NCI-H1436 treated with DMSO at 0.1 percent for 48 hours (cell line): ENCODE data around the gene ZNF536.

Experiments
- DNase-seq: peaks from one replicate; lab custom pipeline; 2025; lab: John Stamatoyannopoulos, UW

Gene ZNF536

DNA sequence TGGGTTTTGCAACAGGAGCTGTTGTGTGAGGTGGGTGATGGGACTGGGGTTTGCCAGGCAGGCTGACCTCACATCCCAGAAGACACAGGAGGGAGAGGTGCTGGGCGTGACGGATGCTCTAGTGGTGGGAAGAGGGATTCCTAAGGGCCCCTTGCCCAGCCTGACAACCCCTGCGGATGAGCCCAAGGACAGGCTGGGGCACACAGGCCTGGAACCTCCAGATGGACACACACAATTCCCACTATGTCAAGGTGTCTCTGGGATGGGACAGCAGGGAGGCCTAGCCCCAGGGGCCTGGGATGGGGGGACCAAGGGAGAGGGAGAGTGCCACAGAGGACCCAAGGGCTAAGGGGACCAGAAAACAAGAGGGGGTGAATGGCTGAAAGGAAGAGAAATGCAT, 191.5 kb downstream of the ZNF536 start:
- DNase-seq = no peak

DNA sequence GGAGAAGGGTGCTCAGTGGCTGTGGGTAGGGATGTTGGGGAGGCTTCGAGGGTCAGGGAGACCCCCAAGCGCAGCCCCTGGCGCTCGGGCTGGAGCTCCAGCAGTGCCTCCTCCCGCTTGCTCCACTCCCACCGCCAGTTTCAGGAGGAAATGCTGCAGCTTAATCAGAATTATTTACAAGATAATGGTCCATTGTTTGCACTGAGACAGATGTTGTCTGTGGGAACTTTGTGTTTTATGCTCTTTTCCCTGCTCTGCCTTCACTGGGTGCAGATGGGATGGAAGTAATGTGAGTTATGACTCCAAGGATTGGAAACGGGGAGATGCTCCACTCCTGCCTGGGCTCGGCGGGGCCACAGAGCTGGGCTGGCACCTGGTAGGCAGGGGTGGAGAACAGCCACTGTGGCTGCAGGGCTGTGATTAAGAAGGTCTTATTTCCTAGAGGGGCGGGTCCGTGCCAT, 192.4 kb downstream of the ZNF536 start:
- DNase-seq = no peak

DNA sequence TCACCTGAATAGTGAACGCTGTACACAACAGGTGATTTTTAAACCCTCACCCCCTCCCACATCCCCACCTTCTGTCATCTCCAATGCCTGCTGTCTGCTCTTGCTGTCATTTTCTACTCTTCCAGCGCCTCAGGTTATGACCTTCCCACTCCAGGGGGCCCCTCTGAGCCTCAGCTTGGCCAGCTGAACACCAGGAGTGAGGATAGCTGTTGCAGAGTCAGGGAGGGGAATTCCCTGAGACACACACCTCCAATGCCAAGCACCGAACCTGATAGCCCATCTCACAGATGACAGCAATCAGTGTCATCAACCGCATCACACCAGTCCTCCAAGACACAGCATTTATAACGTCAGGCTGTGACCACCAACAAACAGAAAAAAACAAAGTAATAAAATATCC, 193.5 kb downstream of the ZNF536 start:
- no peak for DNase-seq

DNA sequence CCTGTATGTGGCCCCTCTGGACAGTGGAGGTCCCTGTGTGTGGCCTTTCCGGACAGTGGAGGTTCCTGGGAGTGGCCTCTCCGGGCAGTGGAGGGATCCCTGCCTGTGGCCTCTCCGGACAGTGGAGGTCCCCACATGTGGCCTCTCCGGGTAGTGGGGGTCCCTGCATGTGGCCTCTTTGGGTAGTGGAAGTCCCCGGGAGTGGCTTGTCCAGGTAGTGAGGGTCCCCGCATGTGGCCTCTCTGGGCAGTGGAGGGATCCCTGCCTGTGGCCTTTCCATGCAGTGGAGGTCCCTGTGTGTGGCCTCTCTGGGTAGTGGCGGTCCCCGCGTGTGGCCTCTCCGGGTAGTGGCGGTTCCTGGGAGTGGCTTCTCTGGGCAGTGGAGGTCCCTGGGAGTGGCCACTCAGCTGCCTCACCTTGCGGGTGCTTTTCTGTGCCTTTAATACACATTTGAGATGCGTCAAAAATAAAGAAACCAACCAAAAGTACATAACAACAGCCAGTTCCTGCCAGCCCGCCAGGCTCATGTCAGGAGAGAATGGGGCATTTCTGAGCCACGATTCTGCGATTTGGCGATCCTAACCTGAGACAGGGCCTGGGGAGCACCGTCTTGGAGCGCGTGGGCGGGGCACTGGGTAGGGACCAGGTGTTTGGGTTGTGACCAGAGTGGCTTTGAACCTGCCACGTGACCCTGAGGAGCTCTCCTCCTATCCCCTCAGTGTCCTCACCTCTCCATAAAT, 194.7 kb downstream of the ZNF536 start:
- DNase-seq = no peak

DNA sequence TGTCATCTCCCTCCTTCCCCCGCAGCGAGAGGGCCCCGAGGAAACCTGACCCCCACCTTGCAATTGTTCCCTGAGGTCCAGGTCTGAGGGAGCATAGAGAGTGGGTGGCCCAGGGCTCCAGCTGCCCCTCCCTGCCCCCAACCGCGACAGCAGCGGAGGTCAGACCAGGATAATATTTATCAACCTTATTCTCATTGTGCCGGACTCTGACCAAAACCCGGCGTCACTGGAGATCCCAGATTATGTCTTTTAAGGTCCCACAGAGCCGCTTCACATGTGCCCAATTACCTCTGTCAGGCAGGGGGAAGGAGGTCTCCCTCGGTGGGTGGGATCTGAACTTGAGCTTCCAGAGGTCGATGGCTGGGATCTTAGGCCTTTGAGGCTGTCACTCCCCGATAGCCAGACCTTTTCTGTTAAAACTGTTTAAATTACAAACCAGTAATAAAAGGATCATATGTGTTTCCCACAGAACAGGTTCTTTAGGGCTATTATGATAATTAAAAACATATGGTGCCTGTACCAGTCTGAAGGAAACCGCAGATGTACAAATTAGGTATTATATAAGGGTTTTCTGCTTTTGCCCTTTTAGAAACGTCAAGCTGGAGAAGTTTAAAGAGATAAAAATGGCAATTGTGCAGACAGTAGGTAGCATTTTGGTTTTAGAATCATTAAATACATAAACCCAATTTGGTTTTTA, 195.5 kb downstream of the ZNF536 start:
- DNase-seq = no peak

DNA sequence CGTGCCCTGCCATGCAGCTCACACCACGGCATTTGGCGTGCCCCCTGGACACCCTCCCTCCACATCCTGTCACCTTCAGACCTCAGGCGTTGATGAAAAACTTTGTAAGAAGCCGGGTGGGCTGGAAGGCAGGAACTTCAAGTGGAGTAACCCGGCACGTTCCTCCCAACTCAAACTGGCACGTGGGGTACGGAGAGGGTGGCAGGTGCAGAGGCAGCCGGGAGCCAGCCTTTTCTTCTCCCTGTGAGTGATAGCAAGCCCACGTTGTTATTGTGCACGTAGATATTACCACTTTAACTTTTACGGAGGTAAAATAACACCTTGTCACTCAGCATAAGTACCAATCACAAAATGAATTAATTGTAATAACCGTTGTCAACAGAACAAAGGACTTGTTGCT, 198.0 kb downstream of the ZNF536 start:
- DNase-seq = no peak

DNA sequence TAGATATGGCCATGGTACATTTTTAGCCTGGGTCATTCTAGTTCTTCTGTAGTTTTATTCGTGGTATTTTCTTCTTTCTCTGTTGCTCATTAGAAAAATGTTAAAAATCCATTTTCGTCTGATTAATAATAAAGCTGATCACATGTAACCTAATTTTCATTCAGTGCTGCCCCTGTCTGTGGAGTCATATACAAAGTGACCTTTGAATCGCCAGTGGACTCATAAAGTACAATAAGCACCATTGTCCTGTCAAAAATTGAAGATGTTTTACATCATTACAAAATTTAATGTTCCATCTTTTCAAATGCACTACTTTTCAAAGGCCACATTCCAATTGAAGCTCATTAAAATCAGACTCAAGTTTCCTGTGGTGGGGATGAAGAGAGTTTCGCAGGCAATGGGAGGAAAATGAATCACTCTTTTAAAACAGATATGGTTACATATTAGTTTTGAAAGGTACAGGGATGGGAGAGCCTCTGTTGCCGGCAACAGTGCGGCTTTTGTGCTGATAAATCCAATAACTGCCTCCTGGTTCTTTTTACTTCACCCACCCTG, 205.4 kb downstream of the ZNF536 start:
- DNase-seq = no peak

DNA sequence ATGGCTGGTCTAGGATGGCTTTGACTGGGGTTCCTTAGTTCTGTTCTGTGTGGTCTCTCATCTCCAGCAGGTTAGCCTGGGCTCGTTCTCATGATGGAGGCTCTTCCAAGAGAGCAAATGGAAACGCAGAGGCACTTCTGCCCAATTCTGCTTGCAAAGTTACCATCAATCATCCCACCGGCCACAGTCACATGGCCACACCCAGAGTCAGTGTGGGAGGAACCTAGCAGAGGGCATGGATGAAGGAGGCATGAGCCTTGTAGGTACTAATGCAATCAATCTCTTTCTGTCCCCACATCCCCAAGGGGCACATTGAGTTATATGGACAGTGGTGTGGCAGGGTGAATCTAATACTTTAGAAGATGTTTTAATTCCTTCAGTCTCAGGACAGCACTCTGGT, 207.2 kb downstream of the ZNF536 start:
- DNase-seq = no peak

DNA sequence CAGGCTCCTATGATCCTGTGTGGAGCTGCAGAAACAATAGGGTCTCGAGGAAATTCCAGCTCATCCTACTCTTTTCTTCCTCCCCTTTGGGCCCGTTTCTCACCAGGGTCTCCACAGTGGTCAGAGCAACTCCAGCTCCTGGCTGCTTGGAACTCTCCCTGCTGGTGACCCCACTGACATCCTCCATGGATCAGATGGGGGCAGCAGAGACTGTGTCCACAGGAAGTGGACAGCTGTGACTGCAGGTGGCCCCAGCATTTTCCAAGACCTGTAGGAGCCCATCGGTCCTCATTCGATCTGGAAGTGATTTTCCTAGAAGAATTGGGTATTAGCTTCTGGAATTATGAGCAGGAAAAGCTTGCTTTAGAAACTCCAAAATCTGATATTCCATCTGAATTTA, 208.5 kb downstream of the ZNF536 start:
- DNase-seq = no peak

DNA sequence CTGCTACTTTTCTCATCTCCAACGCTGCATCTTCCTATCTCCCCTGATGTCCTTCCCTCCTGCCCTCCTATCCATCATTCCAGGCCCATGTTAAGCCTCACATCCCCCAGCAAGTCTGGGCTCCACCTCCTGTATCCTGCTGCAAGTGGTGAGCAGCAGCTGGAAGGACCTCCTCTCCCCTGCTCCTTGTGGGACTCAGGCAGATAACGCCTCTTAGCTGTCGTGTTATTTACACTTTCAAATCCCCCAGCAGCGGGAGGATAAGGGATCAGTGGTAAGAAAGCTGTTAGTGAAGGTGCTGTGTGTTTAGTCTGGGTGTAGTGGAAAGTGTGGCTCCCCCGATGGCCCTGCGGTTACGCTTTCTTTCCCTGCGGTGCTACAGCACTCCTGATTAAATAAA, 211.9 kb downstream of the ZNF536 start:
- no peak for DNase-seq

DNA sequence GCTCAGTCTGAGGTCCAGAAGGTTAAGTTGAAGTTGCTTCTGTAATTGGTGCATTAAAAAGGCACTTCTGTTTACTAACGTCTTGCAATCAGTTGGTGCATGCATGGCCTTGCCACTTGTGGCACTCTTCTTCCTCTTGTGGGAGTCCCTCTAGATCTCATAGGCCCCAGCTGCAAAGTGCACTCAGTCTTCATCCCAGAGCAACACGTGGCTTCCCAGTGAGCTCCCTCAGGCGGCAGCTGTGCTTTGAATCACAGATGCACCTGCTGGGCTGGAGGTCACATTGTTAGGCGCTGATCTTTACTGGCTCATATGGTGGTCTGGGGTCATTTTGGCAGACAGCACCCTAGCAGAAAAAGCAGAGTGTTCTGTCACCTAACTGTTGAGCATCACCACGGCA, 215.7 kb downstream of the ZNF536 start:
- no peak for DNase-seq

DNA sequence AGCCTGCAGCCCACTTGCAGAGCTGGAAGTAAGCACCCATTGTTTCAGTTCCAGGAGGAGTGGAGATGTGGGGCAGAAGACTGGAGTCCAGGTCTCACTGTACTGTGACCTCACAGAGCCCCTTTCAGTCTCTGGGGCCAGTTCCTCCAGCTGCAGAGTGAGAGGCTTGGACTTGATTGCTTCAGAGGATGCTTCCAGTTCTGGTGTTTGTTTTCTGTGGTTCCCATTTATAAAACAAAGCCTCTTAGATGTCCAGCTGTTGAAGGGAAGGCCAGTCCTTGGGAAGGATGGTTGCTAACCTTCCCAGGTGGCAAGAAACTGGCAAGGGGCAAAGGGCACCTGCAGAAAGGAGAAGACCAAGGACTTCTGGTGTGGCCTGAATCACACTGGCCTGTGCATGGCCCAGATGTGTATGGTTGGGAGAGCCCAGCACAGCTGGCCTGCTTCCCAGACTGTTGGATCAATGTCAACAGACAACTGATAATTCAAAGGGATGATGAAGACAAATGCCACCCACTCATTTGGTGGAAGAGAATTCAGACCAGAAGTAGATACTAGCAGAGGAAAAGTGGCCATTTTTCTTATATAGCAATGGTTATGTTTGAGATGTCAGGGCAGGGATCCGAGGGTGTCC, 218.5 kb downstream of the ZNF536 start:
- no peak for DNase-seq

DNA sequence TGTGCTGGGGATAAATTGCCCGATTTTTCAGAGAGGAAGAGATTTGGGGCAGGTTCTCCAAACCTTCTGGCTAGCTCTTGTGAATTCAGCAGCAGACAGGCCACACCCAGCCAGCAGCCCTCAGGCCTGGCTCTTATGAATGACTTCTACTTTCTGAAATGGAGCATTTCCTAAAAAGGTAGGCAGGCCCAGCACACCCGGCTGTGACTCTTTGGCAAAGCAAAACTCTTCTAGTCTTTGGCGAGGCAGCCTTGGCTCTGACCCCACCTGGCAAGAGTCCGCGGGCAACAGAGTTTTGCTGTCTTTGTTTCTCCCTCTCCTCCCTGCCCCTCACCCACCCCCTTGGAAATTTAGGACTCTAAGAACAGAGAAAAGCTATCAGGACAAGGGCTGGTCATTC, 221.2 kb downstream of the ZNF536 start:
- DNase-seq = no peak

DNA sequence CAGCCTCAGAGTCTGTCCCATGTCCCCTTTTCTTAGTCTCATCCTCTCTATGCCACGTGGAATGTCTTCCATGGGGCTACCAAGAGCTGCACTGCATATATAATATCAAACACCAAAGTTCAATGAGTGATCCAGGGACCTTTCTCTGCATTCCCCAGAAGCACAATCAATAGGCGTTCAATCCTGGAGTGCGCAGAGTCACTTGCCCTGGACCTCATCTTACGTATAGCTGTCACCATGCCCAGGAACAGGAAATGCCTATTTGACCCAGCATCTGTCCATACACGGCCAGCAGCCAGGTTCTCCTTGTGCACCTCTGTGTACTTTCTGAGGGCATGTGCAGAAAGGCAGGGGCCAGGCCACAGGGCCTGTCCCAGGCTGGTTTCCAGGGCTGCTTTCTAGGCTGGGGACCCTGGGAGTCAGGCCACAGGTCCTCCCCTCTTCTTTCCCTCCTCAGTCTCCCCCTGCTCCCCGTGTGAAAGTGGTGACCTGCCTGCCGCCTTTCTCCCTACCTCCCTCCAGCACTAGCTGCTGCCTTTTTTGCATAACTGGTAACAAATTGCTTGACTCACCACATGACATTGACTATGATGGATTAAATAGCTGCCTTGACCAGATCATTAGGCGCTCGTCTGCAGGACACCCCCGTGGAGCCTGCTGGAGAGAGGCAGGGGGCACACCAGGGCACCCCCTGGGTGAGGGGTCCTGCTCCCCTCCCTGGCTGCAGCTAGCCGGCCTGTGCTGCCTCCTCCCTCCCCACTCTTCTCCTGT, 222.0 kb downstream of the ZNF536 start:
- no peak for DNase-seq

DNA sequence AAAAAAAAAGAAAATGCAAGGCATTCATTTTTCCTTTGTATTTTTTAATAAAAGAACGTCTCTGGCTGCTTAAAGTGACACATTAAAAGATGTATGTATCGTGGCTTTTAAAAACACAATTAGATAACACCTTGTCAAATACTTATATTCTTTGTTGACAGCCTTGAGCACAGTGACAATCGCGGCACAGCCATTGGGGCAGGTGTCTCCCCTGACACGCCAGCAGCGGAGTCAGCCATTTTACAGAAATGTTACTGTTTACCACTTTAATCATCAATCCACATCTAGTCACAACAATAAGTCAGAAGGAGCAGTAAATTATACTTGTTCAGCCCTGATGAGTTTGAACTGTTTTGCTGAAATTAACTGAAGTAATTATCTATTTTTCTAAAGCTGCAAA, 224.1 kb downstream of the ZNF536 start:
- no peak for DNase-seq

DNA sequence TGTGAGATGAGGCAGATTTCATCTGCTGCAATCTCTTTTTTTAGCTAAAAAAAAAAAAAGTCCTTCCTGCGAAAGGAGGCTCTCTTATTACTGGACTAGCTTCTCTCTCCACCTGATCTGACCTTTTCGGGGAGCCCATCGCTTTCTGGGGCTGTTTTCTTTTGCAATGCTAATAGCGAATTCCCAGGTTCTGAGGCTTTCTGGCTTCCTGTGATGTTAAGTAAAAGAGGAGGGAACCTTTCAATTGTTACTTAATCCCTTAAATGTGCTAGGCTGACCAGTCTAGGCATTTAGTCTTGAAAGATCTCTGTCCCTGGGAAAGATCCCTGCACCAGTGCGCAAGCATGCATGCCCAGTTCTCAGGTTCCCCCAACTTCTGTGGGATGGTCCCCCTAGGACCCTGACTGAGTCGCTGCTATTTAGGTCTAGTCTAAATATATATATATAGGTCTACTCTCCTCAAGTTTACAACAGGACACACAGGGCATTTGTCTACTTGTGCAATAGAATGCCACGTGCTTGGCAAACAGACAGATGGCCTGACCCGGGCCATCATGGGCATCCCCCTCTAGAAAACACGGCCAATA, 224.7 kb downstream of the ZNF536 start:
- no peak for DNase-seq

DNA sequence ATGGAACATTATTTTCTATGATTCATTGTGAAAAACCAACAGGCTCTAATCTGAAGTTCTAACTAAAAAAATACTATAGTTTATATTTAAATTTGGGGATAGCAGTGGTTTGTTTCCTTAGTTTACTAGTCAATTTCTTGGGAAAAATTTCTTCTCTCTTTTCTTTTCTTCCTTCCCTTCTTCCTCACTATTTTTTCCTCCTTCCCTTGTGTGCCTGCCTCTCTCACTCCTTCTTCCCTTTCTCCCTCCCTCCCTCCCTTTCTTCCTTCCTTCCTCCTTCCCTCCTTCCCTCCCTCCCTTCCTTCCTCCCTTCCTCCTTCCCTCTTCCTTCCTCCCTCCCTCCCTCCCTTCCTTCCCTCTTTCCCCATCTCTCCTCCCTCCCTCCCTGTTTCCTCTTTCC, 226.5 kb downstream of the ZNF536 start:
- no peak for DNase-seq

DNA sequence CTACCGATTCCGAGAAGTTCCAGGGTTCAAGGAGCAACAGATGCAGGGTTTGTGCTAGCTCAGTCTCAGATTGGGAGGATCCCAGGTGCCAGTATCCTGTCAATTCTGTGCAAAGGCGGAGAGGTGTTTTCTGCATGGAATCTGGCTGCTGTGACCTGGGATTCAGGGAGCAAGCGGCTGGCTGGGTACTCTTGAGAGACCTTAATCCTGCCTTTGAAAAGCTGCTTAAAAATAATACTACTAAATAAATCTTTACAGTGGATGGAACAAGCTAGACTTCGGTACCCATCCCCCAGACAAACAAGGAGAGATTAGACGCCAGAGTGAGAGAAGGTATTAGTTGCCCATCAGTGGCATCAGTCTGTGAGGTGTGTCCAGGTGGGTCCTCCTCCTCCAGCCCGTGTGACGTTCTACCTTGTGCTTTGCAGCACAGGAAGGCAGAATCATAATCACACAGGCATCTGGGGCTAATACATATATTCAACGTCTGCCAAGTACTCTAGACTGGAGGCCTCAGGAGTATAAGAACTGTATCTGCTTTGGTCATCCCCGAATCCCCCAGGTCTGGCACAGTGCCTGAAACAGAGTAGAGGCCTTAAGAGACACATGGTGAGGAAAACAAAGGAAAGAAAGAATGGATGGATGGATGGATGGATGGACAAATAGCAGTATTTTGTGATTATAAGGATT, 230.6 kb downstream of the ZNF536 start:
- DNase-seq = no peak

DNA sequence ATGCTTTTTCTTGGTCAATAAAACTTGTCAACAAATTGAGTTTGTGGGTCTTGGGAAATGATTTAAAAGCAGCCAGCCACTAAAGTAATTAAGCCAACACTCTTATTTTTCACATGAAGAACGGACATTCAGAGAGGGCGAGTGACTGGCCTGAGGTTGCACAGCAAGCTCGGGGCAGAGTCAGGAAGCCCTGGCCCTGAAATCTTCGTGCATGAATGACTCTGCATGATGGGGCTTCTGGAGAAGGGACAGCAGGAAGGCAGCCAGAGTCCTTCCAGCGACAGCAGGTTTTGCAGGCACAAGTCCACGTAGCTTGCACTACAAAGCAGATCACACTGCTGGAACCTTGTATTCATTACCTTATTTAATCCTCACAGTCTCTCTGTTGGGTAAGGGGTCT, 232.5 kb downstream of the ZNF536 start:
- no peak for DNase-seq

DNA sequence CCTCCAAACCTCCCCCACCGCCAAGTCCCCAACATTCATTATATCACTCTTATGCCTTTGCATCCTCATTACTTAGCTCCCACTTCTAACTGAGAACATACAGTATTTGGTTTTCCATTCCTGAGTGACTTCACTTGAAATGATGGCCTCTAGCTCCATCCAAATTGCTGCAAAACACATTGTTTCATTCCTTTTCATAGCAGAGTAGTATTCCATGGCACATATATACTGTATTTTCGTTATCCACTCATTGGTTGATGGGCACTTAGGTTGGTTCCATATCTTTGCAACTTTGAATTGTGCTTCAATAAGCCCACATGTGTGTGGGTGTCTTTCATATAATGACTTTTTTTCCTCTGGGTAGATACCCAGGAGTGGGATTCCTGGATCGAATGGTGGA, 233.1 kb downstream of the ZNF536 start:
- DNase-seq = no peak
